COLO668 (cell line): ENCODE results near the gene CES3.
A peak's percentile ranks its signal among the peaks of the same experiment; 100 is the strongest.

ENCODE experiments used
- DNase-seq: peaks from one replicate; lab custom pipeline; 2025; ENCODE audit not compliant: unreplicated experiment; lab: John Stamatoyannopoulos, UW

CES3 gene

DNA sequence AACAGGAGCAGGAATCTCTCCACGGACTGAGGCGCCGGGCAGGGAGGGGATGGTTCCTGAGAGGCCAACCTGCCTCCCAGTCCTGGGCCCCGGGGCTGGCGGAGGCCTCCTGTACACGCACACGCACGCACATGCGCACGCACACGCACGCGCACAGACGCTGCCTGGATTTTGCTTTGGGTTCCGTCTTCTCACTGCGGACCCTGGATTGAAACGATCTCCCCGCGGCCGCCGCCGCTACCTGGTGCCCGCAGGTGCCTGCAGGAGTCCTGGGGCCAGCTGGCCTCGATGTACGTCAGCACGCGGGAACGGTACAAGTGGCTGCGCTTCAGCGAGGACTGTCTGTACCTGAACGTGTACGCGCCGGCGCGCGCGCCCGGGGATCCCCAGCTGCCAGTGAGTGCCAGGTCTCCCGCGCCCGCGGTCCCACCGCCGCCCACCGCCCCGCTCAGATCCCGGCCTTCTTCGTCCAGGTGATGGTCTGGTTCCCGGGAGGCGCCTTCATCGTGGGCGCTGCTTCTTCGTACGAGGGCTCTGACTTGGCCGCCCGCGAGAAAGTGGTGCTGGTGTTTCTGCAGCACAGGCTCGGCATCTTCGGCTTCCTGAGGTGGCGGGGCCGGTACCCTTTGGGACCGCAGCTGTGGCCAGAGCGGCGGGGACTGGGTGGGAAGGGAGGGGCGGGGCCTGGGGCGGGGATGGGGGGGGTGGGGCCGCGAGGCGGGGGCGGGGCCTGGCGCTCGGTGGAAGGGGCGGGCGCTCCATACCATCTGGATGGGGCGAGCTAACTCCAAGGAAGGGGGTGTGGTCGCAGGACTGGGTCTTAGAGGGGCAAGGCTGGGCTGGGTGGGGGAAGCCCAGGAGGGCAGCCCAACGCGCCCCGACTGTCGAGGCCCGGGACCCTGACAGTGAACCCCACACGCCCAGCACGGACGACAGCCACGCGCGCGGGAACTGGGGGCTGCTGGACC, 39.6 kb downstream of the CES3 start:
- peak; percentile 84 for DNase-seq

DNA sequence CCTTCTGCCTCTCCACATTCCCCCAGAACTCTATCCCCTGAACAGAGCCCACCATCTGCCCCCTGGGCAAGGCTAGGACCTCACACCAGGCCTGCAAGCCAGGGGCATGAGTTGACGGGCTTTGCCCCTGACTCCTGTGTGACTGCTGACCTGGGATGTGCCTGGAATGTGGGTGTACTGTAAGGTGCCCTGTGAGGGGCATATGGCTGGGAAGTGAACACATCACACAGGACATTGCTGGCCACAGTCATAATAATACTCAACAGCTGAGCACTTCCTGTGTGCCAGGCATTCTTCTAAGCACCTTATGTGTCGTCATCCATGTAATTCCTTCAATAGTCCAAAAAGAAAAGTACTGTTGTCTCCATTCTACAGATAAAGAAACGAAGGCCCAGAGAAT, 40.7 kb downstream of the CES3 start:
- DNase-seq: no peak

DNA sequence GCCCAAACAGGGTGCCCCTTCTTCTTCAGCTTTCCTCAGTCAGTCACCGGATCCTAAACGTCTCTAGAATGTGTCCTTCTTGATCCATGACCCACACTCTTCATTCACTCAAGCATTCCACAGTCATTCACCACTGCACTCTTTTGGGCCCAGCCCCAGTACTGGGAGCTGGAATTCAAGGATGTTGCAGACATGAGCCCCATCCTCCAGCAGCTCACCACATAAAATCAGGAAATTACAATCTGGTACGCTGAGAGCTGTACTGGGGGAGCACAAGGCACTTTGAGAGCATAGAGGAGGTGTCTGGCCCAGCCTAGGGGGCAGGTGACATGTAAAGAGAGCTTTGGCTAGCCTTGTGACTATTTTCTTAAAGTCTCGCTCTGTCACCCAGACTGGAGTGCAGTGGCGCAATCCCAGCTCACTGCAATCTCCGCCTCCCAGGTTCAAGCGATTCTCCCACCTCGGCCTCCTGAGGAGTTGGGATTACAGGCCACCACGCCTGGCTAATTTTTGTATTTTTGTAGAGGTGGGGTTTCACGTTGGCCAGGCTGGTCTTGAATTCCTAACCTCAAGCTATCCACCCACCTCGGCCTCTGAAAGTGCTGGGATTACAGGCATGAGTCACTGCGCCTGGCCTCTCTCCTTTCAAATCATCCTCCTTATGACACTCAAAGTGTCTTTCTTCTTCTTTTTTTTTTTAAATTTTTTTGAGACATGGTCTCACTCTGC, 46.0 kb downstream of the CES3 start:
- no peak for DNase-seq

DNA sequence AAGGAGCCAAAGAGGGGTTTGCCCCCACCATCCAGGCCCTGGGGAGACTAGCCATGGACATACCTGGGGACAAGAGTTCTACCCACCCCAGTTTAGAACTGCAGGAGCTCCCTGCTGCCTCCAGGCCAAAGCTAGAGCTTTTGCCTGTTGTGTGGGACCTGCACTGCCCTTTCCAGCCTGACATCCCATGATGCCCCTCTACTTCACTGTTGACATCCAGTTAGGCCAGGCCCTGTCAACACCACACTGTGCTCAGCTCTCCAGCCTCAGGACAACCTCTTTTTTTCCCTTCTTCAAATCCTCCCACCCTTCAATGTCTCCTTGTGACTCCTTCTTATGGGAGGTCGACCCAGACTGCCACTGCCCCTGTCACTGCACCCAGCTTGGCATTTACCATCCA, 48.1 kb downstream of the CES3 start:
- DNase-seq: no peak

DNA sequence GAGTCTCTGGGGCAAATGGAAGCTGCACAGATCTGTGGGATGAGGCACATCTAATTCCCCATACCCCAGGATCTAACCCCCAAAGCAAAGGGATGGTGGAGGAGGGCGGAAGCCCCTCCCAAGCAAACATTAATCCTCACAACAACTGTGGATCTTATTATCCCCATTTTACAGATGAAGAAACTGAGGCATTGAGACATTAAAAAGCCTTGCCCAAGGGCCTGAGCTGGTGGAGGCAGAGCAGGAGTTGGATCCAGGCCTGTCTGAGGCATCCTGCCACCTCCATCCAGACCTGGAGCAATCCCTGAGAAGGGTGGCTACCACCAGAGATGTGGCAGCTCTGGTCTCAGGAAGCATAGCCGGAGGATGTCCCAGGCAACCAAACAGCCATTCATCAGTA, 50.2 kb downstream of the CES3 start:
- DNase-seq: no peak

DNA sequence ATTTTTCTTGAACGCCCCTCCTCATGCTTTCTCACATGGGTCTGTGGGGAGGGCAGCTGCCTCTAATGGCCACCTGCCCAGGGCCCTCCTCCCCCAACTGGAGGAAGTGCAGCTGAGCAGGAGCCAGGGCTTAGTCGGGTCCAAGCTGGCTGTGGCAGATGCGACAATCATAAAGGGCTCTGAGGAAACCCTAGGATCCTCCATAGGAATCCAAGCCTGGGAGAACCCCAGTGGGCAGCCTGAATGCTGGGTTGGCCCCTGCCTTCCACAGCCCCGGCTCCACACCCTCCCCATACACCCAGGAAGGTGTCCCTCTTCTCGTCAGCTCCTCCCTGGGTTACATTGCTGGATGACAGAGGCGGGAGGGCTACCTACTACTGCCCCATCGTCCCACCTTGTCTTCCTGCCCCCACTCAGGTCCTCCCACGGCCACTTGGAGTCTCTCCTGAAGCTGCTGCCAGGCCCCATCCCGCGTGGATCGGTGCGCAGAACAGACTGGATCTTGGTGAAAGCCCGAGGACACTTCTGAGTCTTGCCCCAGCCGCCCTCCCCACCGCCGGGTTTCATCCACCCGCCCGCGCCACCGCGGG, 52.3 kb downstream of the CES3 start:
- DNase-seq: peak; percentile 17

DNA sequence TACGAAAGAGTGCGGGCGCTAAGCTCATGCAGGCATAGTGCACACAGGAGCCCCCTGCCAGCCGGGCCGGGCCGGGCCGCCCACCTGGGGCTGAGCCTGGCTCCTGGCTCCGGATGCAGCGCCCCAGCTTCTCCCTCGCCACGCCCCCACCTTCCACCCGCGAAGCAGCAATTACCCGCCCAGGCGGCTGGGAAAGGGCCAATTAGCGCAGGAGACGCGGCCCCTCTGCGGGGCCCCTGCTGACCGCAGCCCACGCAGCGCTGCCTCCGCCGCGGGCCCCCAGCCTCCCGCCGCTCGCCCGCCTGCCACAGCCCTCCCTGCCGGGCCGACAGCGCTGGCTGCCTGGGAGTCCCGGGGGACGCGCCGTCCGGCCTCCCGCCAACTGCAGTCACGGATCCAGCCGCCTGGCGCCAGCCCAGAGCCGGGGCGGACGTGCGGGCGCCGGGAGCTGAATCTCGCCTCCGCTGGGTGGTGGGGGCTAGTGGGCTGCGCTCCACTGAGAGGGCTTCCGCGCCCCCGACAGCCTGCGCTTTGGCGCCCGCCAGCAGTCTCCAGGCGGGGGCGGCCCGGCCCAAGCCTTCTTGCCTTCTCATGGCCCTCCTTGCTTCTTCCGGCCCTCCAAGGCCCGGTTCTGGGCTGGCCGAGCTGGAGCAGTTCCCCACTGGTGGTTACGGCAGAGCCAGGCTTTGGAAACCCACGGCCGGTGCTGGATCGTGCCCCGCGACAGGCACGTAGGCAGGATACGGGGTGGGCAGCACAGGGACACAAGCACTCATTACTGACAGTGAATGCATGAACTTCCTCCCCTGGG, 53.0 kb downstream of the CES3 start:
- peak; percentile 67 for DNase-seq

DNA sequence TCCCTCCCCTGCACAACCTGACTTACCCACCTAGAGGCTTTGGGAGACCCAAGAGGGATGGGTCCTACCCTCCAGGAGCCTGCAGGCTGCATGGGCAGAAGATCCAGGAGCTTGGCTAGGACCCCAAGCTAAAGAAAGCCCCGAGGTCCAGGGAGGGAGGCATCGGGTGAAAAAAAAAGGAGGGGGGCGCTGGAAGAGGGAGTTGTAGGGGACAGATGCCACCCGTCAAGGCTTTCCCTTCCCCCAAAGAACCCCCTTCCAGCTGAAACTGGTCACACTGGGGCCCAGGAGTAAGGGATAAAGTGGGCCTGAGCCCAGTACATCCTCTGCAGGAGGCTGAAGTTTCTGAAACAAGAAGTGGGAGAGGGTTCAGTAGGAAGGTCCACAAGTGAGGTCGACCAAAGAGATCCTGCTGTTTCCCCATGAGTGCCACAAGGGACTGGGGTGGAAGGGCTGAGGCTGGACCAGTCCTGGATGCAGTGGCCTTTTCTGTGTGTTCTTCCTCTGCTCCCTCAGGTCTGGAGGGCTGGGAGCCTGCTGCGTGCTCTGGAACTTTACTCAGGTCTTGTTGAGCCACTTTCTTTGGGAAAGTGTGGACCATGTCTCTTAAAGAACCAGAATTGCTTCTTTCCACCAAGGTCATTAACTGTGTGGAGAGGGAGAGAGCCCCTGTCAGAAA, 53.7 kb downstream of the CES3 start:
- DNase-seq: no peak

DNA sequence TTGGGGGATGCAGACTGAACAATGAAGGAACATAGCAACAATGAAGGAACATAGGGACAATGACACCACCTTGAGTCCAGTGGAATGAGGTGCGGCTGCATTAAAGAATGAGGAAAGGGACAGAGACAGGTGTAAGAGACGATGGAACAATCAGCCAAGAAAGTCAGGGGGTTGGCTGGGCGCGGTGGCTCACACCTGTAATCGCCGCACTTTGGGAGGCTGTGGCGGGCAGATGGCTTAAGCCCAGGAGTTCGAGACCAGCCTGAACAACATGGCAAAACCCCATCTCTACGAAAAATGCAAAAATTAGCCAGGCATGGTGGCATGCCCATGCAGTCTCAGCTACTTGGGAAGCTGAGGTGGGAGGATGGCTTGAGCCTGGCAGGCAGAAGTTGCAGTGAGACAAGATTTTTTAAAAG, 54.3 kb downstream of the CES3 start:
- no peak for DNase-seq

DNA sequence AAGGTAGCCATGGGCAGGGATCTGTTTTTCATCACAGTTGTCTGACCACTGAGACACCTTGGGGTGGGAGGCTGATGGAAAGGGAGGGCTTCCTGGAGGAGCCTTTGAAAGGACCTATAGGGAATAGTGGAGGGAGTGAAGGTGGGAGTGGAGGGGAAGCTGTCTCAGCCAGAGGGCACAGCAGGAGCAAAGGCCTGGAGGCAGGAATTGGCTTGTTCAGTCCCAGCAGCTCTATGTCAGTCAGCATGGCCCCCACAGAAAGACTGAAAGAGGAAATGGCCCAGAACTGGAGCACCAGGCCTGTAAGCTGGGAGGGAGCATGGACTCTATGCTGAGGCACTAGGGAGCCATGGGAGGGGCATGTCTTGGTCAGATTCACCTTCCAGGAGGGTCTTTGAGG, 55.1 kb downstream of the CES3 start:
- no peak for DNase-seq

DNA sequence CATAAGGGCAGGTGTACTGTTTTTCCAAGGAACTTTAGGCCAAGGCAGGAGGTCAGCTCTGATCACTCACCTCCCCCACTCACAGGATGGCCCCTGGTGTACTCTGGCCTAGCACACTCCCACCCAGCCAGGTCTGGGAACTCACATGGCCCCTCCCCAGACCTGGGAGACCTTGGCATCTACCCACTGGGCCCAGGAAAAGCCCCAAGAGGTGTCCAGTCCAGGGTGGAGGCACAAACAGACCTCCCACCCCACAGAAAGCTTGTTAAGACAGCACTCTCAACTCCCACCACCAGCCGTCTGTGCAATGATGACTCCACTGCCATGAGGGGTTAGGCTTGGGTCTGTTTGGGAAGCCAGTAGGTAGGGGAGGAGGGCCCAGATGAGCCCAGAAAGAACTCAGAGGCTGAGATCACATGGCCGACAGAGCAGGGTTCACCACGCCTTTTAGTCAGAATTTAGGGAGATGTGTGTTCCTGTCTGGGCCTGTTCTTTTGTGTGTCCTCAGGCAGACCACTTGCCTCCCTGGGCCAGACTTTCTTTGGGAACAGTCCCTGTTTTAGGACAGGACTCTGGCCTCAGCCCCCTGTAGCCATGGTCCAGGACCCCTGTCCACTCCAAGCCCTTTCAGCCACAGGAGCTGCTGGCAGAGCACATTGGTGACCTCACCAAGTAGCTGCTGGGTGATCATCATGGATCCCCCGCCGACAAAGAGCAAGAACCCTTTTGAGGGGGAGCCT, 55.8 kb downstream of the CES3 start:
- DNase-seq: no peak

DNA sequence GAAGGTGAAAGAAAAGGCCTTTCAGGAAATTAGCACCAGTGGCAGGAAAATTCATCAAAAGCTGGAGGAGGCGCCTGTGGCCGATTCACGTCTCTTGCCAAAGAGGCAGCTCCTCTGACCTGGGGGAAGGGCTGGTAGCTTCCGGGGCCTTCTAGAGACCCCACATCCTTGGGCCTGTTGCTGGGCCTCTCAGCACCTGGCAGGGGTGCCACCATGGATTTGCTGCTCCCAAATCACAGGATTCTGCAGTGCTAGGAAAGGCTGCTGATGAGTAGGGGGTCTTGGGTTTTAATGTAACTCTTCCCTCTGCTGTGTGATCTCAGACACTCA, 56.3 kb downstream of the CES3 start:
- no peak for DNase-seq

DNA sequence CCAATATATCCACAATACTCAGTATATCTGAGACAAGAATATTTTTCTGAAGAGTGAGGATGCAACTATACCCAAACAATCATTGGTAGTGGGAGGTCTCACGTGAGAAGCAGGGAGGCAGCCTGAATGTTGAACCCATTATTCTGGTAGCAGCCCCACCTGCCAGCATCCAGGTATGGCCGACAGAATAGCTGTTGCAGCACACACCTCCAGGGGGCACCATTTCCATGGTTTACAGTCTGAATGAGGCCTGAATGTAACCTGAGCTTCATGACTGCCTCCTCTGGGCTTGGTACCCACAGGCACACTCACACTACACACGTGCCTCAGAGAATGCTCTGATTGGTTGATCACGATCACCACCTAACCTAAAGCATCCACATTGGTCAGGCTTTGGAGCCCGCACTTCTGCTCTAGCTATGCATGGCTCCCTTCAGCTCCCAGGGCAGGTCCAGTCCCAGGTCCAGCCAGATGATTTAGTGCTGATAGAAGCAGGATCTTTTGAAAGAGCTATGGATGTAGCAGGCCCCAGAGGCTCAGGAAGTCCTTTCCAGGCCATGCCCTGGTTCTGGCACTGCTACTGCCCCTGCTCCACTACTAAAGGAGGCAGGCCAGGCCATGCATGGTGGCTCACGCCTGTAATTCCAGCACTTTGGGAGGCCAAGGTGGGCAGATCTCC, 56.9 kb downstream of the CES3 start:
- peak; percentile 86 for DNase-seq

DNA sequence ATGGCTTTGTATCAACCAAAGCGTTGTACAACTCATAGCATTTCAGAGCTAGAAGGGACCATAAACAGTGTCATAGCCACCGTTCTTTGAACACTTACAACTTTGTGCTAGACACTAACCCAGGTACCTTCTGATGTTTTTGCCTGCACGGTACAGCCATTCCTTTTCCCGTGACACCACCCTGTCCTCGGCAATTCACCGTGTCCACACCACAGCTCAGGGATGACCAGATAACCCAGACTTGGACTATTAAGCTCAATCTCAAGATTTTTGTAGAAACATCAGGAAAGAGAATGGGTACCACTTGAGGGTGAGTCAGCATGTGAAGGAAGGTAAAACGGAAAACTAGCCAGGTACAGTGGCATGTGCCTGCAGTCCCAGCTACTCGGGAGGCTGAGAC, 58.1 kb downstream of the CES3 start:
- DNase-seq: no peak

DNA sequence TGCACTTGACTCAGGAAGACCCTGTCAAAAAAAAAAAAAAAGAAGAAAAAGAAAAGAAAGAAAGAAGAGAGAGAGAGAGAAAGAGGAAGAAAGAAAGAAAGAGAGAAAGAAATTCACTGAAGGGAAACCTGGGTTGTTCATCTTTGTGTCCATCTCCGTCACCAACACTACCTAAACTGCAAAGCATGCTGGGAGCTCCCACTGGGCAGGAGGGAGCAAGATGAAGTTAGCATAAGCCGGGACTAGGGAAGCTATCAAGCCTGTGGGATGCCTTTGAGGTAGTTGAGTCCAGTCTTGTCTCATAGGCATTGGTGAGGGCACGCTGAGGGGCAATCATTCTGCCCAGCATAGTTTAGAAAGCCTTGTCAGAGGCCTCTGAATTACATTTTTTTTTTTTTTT, 60.3 kb downstream of the CES3 start:
- DNase-seq: no peak

DNA sequence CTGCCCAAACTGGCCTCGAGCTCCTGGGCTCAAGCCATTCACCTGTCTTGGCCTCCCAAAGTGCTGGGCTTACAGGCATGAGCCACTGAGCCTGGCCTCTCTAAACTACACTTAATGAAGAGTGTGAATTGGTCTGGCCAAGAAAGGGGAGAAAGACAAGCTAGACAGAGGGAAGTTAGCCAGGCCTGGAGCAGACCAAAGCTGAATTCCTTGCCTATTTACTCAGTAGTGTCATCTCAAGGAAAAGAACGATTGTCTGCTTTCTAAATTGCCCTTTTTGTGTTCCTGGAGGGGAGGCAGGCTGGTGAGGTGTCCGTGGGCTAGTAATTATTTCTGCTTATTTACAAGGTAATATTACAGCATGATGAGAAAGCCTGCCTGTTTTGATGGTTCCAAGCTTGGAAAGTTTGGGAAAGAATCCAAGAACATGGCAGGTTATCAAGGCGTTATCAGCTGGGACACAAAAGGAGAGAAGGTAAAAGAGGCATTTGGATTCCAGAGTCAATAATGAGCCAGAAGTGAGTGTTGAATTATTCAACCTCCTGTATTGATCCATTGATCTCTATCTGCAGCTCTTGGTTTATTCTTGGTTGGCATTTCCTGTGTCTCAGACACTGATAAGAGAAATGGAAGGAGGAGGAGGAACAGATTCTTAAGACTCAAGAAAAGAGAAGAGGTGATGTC, 61.6 kb downstream of the CES3 start:
- DNase-seq: no peak

DNA sequence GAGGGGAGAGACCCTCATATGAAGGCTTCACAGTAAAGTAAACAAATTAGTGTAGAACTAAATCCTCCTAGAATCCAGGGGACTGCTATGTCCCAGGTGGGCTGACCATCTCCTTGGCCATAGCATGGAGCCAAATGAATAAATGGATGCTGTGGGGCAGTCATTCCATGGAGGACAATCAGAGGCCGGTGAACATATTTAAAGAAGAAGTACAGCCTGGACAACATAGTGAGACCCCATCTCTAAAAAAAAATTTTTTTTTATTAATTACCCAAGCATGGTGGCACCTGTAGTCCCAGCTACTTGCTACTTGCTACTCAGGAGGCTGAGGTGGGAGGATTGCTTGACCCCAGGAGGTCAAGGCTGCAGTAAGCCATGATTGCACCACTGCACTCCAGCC, 62.6 kb downstream of the CES3 start:
- no peak for DNase-seq
